T-helper 2 cell treated with Interferon-gamma antibody and Interleukin-4, amounts not matched to agents 5 μg/mL and 100 μg/mL, for 36 hours (primary cell): ENCODE data around the gene ANKRD12.
A peak's percentile ranks its signal among the peaks of the same experiment; 100 is the strongest.
"Not testable (repeated sequence)": the region's sequence is repeated elsewhere in the genome, so short reads cannot be mapped to it uniquely, and the experiment has no call there.

Source experiments
- DNase-seq: peaks from one replicate; pipeline ENCODE4 v3.0.0; 2021; ENCODE audit warnings: low spot score
- H3K27ac Mint-ChIP-seq: one replicate; pipeline ENCODE4 v1.8.0; 2021; ENCODE audit warnings: mild to moderate bottlenecking, mixed read lengths
- H3K27me3 Mint-ChIP-seq: one replicate; pipeline ENCODE4 v1.8.0; 2021; ENCODE audit warnings: low read depth, mixed read lengths
- H3K36me3 Mint-ChIP-seq: one replicate; pipeline ENCODE4 v1.8.0; 2021; ENCODE audit warnings: low read depth, mixed read lengths
- H3K4me1 Mint-ChIP-seq: one replicate; pipeline ENCODE4 v1.8.0; 2021; ENCODE audit warnings: low read depth, mixed read lengths
- H3K4me3 Mint-ChIP-seq: one replicate; pipeline ENCODE4 v1.8.0; 2022; ENCODE audit warnings: mild to moderate bottlenecking, moderate library complexity, mixed read lengths
- H3K9me3 Mint-ChIP-seq: one replicate; pipeline ENCODE4 v1.8.0; 2021; ENCODE audit warnings: mixed read lengths

ANKRD12 gene

DNA sequence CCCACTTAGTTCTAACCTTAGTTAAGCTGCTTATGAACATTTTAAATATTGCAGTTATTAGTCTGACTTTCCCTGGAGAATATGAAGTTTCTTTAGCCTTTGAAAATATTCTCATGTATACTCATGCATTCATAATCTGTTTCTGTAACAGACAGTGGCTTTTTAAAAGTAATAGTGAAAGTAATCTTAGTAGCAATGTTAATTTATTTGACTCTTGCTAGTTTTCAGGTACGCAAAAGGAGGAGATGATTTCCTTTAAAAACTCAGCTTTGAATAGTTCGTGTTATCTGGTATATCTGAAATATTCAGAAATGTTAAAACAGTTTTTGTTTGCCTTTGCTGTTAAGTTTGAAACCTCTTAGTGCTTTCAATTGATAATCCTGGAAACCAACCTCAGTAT is 3.8 kb downstream of the ANKRD12 start:
- Mint-ChIP-seq H3K36me3 (peaks cover 31% of the 10 kb centered on the region), H3K9me3 (no peaks in the 10 kb centered on the region), H3K27me3 (peaks cover 2% of the 10 kb centered on the region), H3K4me1 (peaks cover 60% of the 10 kb centered on the region), H3K27ac (peak overlapping the region; percentile 85), H3K4me3 (peak overlapping the region; percentile 83)
- DNase-seq = no peak

DNA sequence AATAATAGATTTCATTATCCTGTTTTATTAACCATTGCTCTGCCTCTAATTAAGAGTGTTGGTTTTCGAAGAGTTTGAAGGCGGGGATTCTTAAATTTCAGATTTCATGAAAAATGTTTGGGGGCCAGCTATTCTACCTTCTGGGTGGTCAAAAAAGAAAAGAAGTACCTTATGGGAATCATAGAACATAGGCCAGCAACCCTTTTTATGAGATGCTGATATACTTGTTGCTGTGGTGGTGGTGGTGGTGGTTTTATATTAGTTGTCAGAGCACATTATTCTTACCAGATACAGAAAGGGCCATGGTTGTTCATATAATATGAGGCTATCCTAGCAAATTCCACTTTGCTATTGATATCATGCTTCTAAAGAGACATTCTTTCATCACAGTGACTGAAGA is 4.4 kb downstream of the ANKRD12 start:
- Mint-ChIP-seq H3K9me3 (no peaks in the 10 kb centered on the region), H3K36me3 (peaks cover 28% of the 10 kb centered on the region), H3K27me3 (peaks cover 2% of the 10 kb centered on the region), H3K4me1 (peaks cover 61% of the 10 kb centered on the region), H3K27ac (peak overlapping the region; percentile 85), H3K4me3 (peak overlapping the region; percentile 83)
- no peak for DNase-seq

DNA sequence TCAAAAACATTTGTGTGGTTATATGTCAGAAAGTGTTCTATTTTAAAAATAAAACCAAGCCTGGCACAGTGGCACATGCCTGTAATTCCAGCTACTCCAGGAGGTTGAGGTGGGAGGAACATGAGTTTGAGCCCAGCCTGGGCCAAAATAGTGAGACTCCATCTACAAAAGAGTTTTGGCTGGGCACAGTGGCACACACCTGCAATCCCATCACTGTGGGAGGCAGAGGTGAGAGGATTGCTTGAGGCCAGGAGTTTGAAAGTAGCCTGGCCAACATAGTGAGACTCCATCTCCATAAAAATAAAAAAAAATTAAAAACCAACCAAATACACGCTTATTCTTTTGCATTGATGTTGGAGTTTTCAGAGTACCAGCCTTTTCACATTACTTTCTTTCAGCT is 9.6 kb downstream of the ANKRD12 start:
- Mint-ChIP-seq H3K27me3 (no peaks in the 10 kb centered on the region), H3K4me3 (no peak overlapping the region), H3K9me3 (no peaks in the 10 kb centered on the region), H3K4me1 (peaks cover 65% of the 10 kb centered on the region), H3K27ac (peak overlapping the region; percentile 63), H3K36me3 (peaks cover 13% of the 10 kb centered on the region)
- no peak for DNase-seq

DNA sequence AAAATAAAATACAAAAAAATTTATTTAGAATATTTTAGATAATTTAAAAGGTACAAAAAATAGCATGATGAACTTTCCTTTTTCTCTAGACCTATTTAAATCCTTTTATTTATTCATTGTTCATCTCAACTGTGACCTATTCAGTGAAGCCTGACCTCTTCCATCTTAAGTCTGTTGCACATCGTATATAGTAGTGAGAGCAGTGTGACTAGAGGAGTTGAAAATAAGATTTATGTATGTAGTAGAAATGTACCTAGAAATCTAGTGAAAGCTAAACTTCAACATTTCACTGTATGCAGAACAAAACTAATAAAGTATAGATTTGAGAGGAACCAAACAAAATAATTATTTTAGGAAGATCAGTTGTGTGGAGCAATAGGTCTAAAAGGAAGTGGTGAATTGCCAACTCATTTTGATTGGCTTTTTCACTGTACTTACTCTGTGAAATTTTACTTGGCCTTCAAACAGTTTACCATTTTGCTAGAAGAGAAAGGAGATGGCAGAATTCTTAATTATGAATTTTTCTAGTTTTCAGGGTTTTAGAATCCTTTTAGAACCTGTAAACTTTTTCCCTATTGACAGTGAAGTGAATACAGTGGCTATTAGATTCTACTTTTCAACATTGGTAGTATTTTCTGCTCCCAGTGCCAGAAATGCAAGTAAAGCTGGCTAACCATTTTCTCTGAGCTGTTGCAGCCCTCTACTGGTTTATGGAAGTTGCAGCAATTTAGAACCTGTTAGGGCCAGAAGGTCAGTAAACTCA is 11.0 kb downstream of the ANKRD12 start:
- Mint-ChIP-seq H3K4me1 (peaks cover 57% of the 10 kb centered on the region), H3K36me3 (peaks cover 9% of the 10 kb centered on the region), H3K9me3 (no peaks in the 10 kb centered on the region), H3K4me3 (peak overlapping the region; percentile 78), H3K27ac (peak overlapping the region; percentile 94), H3K27me3 (no peaks in the 10 kb centered on the region)
- DNase-seq = no peak

DNA sequence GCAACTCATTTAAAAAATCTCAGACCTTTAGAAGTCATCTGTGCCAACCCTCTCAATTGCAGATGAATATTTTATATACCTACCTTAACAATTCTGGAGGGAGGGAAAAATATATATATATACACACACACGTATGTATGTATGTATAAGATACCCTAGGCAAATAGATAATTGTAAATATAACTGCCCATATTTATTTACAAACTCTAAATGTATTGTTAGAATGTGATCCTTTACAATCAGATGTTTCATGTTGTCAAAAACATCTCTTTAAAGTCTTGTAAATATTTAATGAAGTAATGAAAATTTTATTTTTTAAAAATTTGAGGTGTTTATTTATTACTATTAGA is 11.6 kb downstream of the ANKRD12 start:
- H3K9me3 Mint-ChIP-seq = no peaks in the 10 kb centered on the region
- DNase-seq = no peak
- peak overlapping the region; percentile 94 for H3K27ac Mint-ChIP-seq
- no peaks in the 10 kb centered on the region for H3K27me3 Mint-ChIP-seq
- peaks cover 60% of the 10 kb centered on the region for H3K4me1 Mint-ChIP-seq
- H3K36me3 Mint-ChIP-seq = peaks cover 8% of the 10 kb centered on the region
- H3K4me3 Mint-ChIP-seq = no peak overlapping the region

DNA sequence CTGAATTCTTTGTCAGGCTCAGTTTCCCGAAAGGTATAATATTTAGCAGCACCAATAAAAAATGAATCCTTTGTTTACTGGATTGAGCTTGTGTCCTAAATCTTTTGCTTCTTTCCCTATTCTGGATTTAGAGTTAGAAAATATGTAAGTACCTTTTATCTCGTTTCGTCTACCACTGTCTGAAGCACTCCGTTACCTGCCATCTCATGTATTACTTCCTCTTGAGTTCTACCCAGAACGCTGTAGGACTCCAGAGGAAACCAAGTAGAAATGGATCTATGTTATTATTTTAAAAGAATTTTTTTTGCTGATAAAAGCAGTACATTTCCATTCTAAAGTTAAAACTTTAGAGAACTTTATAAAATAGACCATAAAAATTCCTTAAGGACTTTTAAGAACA is 13.5 kb downstream of the ANKRD12 start:
- DNase-seq = no peak
- no peaks in the 10 kb centered on the region for H3K27me3 Mint-ChIP-seq
- no peak overlapping the region for H3K4me3 Mint-ChIP-seq
- H3K36me3 Mint-ChIP-seq = peaks cover 14% of the 10 kb centered on the region
- no peak overlapping the region for H3K27ac Mint-ChIP-seq
- no peaks in the 10 kb centered on the region for H3K9me3 Mint-ChIP-seq
- peaks cover 56% of the 10 kb centered on the region for H3K4me1 Mint-ChIP-seq

DNA sequence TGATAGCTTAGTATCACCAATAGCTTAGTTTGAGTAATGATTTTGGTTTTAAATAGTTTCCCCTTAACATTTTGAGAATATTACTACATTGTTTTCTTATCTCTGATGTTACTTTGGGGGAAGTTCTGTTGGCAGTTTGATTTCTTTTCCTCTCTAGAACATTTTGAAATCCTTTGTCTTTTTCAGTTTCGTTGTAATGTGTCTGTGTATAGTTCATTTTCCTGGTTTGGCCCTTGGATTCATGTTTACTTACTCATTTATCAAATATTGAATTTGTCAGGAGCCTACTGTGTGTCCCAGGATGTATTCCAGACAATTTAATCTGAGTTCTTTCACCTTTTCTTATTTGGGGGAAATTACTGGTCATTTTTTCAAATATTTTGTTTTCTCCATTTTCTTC is 16.7 kb downstream of the ANKRD12 start:
- Mint-ChIP-seq H3K9me3 (no peaks in the 10 kb centered on the region), H3K36me3 (peaks cover 23% of the 10 kb centered on the region), H3K27me3 (no peaks in the 10 kb centered on the region), H3K27ac (no peak overlapping the region), H3K4me1 (peaks cover 50% of the 10 kb centered on the region), H3K4me3 (no peak overlapping the region)
- no peak for DNase-seq

DNA sequence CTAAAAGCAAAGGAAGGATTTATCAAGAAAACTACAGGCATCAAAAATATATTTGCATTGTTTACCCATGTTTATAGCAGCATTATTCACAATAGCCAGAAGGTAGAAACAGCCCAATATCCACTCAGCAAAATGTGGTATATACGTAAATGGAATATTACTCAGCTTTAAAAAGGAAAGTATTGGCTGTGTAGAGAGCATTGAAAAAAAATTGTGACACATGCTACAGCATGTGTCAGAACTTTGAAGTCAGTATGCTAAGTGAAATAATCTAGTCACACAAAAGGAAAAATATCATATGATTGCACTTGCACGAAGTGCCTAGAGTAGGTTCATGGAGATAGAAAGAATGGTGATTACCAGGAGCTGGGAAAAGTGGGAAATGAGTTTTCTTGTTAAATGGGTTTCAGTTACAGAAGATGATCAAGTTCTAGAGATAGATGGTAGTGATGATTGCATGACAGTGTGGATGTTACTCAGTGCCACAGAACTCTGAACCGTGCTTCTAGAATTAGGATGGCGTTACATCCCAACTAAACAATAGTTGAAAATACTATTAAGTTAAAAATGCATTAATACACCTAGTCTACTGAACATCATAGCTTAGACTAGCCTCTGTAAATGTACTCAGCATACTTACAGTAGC is 20.1 kb downstream of the ANKRD12 start:
- H3K27ac Mint-ChIP-seq = peak overlapping the region; percentile 62
- peak overlapping the region; percentile 11 for H3K4me3 Mint-ChIP-seq
- DNase-seq = no peak
- no peaks in the 10 kb centered on the region for H3K9me3 Mint-ChIP-seq
- H3K4me1 Mint-ChIP-seq = peaks cover 46% of the 10 kb centered on the region
- peaks cover 32% of the 10 kb centered on the region for H3K36me3 Mint-ChIP-seq
- H3K27me3 Mint-ChIP-seq = no peaks in the 10 kb centered on the region

DNA sequence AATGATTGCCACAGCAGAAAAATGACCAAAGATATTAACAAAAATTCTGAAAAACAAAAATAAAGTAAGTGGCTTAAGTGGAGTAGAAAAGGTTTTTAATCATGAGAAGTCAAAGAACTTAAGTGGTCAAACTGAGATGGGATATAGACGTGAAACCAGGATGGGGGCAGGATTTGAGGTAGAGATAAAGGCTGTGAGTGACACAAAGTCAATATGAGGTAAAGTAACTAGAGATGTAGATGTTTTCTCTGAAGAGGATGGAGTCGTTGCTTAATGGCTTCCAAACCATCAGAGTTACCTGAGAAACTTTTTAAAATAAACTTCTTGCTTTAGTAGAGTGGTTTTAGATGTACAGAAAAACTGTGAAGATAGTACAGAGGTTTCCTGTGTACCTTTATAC is 21.2 kb downstream of the ANKRD12 start:
- Mint-ChIP-seq H3K4me1 (peaks cover 41% of the 10 kb centered on the region), H3K27ac (peak overlapping the region; percentile 42), H3K4me3 (peak overlapping the region; percentile 25), H3K27me3 (no peaks in the 10 kb centered on the region), H3K36me3 (peaks cover 42% of the 10 kb centered on the region), H3K9me3 (peaks cover 9% of the 10 kb centered on the region)
- DNase-seq = no peak

DNA sequence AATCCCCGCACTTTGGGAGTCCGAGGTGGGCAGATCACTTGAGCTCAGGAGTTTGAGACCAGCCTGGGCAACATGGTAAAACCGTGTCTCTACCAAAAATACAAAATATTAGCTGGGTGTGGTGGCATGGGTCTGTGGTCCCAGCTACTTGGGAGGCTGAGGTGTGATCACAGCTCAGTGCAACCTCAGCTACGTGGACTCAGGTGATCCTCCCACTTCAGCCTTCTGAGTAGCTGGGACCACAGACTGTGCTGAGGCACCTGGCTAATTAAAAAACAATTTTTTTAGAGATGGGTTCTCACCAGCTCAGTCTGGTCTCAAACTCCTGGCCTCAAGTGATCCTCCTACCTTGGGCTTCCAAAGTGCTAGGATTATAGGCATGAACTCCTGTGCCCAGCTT is 23.4 kb downstream of the ANKRD12 start:
- peaks cover 55% of the 10 kb centered on the region for H3K36me3 Mint-ChIP-seq
- H3K4me3 Mint-ChIP-seq = no peak overlapping the region
- no peak for DNase-seq
- H3K27ac Mint-ChIP-seq = no peak overlapping the region
- no peaks in the 10 kb centered on the region for H3K27me3 Mint-ChIP-seq
- peaks cover 34% of the 10 kb centered on the region for H3K4me1 Mint-ChIP-seq
- peaks cover 31% of the 10 kb centered on the region for H3K9me3 Mint-ChIP-seq

DNA sequence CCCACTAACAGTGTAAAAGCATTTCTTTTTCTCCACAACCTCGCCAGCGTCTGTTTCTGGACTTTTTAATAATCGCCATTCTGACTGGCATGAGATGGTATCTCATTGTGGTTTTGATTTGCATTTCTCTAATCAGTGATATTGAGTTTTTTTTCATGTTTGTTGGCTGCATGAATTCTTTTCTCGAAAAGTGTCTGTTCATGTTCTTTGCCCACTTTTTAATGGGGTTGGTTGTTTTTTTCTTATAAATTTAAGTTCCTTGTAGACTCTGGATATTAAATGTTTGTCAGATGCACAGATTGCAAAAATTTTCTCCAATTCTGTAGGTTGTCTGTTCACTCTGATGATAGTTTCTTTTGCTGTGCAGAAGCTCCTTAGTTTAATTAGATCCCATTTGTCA is 26.1 kb downstream of the ANKRD12 start:
- peaks cover 18% of the 10 kb centered on the region for H3K4me1 Mint-ChIP-seq
- H3K36me3 Mint-ChIP-seq = peaks cover 52% of the 10 kb centered on the region
- H3K27me3 Mint-ChIP-seq, H3K27ac Mint-ChIP-seq, DNase-seq, H3K4me3 Mint-ChIP-seq: not testable (repeated sequence)
- peaks cover 36% of the 10 kb centered on the region for H3K9me3 Mint-ChIP-seq

DNA sequence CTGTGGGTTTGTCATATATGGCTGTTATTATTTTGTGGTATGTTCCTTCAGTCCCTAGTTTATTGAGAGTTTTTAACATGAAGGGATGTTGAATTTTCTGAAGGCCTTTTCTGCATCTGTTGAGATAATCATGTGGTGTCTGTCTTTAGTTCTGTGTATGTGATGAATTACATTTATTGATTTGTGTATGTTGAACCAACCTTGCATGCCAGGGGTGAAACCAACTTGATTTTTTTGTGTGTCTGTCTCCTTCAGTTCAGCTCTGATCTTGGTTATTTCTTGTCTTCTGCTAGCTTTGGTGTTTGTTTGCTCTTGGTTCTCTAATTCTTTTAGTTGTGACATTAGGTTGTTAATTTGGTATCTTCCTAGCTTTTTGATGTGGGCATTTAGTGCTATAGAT is 27.6 kb downstream of the ANKRD12 start:
- H3K4me3 Mint-ChIP-seq, H3K27ac Mint-ChIP-seq, H3K4me1 Mint-ChIP-seq, DNase-seq, H3K27me3 Mint-ChIP-seq: not testable (repeated sequence)
- Mint-ChIP-seq H3K9me3 (peaks cover 38% of the 10 kb centered on the region), H3K36me3 (peaks cover 55% of the 10 kb centered on the region)

DNA sequence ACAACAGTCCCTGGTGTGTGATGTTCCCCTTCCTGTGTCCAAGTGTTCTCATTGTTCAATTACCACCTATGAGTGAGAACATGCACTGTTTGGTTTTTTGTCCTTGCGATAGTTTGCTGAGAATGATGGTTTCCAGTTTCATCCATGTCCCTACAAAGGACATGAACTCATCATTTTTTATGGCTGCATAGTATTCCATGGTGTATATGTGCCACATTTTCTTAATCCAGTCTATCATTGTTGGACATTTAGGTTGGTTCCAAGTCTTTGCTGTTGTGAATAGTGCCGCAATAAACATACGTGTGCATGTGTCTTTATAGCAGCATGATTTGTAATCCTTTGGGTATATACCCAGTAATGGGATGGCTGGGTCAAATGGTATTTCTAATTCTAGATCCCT is 29.3 kb downstream of the ANKRD12 start:
- not testable (repeated sequence) for H3K27ac Mint-ChIP-seq, DNase-seq, H3K4me3 Mint-ChIP-seq, H3K27me3 Mint-ChIP-seq
- H3K9me3 Mint-ChIP-seq = peaks cover 47% of the 10 kb centered on the region
- H3K36me3 Mint-ChIP-seq = peaks cover 64% of the 10 kb centered on the region
- peaks cover 13% of the 10 kb centered on the region for H3K4me1 Mint-ChIP-seq

DNA sequence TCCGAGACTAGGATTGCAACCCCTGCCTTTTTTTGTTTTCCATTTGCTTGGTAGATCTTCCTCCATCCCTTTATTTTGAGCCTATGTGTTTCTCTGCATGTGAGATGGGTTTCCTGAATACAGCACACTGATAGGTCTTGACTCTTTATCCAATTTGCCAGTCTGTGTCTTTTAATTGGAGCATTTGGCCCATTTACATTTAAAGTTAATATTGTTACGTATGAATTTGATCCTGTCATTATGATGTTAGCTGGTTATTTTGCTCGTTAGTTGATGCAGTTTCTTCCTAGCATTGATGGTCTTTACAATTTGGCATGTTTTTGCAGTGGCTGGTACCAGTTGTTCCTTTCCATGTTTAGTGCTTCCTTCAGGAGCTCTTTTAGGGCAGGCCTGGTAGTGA is 32.9 kb downstream of the ANKRD12 start:
- not testable (repeated sequence) for H3K27me3 Mint-ChIP-seq, DNase-seq, H3K4me3 Mint-ChIP-seq, H3K27ac Mint-ChIP-seq
- peaks cover 23% of the 10 kb centered on the region for H3K4me1 Mint-ChIP-seq
- peaks cover 47% of the 10 kb centered on the region for H3K36me3 Mint-ChIP-seq
- H3K9me3 Mint-ChIP-seq = peaks cover 21% of the 10 kb centered on the region
